Neural cell (in vitro differentiated cells): ENCODE results near the gene AMZ1. TPM values are rescaled to one million over a fixed set of nuclear protein-coding genes. Genes with fewer than 3 reads are reported as not detected.

Experiments used
- H2AFZ ChIP-seq: fragments of 200-600, 300-800 bp; sonication (generic), shearing (Covaris generic); 2 replicates; pipeline ENCODE4 v1.6.0; 2014; ENCODE audit warnings: low read depth, mild to moderate bottlenecking, antibody characterized with exemption, low read length, moderate library complexity
- H3F3A ChIP-seq: fragments of 200-600 bp; shearing (Covaris generic); 2 replicates; pipeline ENCODE4 v1.6.1; 2016; ENCODE audit warnings: mild to moderate bottlenecking, moderate library complexity, mixed read lengths, antibody characterized with exemption, low read length; ENCODE audit not compliant: insufficient read depth, poor library complexity, severe bottlenecking
- H3K27ac ChIP-seq: fragments of 200-600, 300-800 bp; sonication (generic), shearing (Covaris generic); 2 replicates; pipeline ENCODE4 v1.5.1; 2014; ENCODE audit warnings: mild to moderate bottlenecking, low read length, moderate library complexity
- H3K27me3 ChIP-seq: fragments of 300-800, 200-600 bp; sonication (generic), shearing (Covaris generic); 2 replicates; pipeline ENCODE4 v1.6.0; 2014; ENCODE audit warnings: mild to moderate bottlenecking, low read depth, low read length, moderate library complexity; ENCODE audit not compliant: insufficient read depth
- H3K36me3 ChIP-seq: fragments of 300-800, 200-600 bp; sonication (generic), shearing (Covaris generic); 2 replicates; pipeline ENCODE4 v1.5.1; 2014; ENCODE audit warnings: mild to moderate bottlenecking, antibody characterized with exemption, low read length, moderate library complexity; ENCODE audit not compliant: insufficient read depth
- H3K4me2 ChIP-seq: fragments of 300-800, 200-600 bp; sonication (generic), shearing (Covaris generic); 2 replicates; pipeline ENCODE4 v1.6.0; 2014; ENCODE audit warnings: mild to moderate bottlenecking, low read length
- H3K4me3 ChIP-seq: fragments of 300-800, 200-600 bp; sonication (generic), shearing (Covaris generic); 2 replicates; pipeline ENCODE4 v1.5.1; 2014; ENCODE audit warnings: mild to moderate bottlenecking, low read length, moderate library complexity
- H3K79me2 ChIP-seq: fragments of 200-600 bp; shearing (Covaris generic); replicated peaks from 2 replicates; pipeline ENCODE4 v1.6.0; 2014; ENCODE audit warnings: mild to moderate bottlenecking, low read length, moderate library complexity; ENCODE audit not compliant: insufficient read depth
- H3K9ac ChIP-seq: fragments of 300-800, 200-600 bp; sonication (generic), shearing (Covaris generic); 2 replicates; pipeline ENCODE4 v1.6.1; 2016; ENCODE audit warnings: mild to moderate bottlenecking, low read length, mixed read lengths
- H3K9me2 ChIP-seq: fragments of 200-600 bp; shearing (Covaris generic); 2 replicates; pipeline ENCODE4 v1.6.1; 2016; ENCODE audit warnings: mild to moderate bottlenecking, low read length, mixed read lengths; ENCODE audit not compliant: insufficient read depth
- H3K9me3 ChIP-seq: fragments of 200-600, 300-800 bp; sonication (generic), shearing (Covaris generic); 2 replicates; pipeline ENCODE4 v1.6.1; 2016; ENCODE audit warnings: mild to moderate bottlenecking, mixed run types, low read length, moderate library complexity, mixed read lengths
- H4K20me1 ChIP-seq: fragments of 200-600 bp; shearing (Covaris generic); 2 replicates; pipeline ENCODE4 v1.6.1; 2016; ENCODE audit warnings: mild to moderate bottlenecking, mixed run types; ENCODE audit not compliant: insufficient read depth
- CTCF ChIP-seq: fragments of 450-650 bp; IDR thresholded peaks from 2 replicates; pipeline ENCODE4 v1.5.1; 2014; ENCODE audit warnings: antibody characterized with exemption, mild to moderate bottlenecking, moderate library complexity; ENCODE audit not compliant: poor library complexity, severe bottlenecking
- EP300 ChIP-seq: fragments of 450-650 bp; conservative IDR thresholded peaks from 2 replicates; pipeline ENCODE4 v1.6.1; 2014; ENCODE audit warnings: antibody characterized with exemption, mild to moderate bottlenecking, moderate library complexity; ENCODE audit not compliant: poor library complexity, severe bottlenecking
- EZH2 ChIP-seq: fragments of 200-600, 300-800 bp; shearing (Covaris generic), sonication (generic); IDR thresholded peaks from 2 replicates; pipeline ENCODE4 v1.6.1; 2014; ENCODE audit warnings: antibody characterized with exemption, low read length, borderline replicate concordance, mild to moderate bottlenecking; ENCODE audit not compliant: insufficient read depth, poor library complexity, severe bottlenecking
- MXI1 ChIP-seq: fragments of 450-650 bp; conservative IDR thresholded peaks from 2 replicates; pipeline ENCODE4 v1.6.1; 2014; ENCODE audit warnings: antibody characterized with exemption, mild to moderate bottlenecking; ENCODE audit not compliant: poor library complexity, severe bottlenecking
- POLR2AphosphoS5 ChIP-seq: IDR thresholded peaks from 2 replicates; pipeline ENCODE4 v1.6.1; 2012
- RAD21 ChIP-seq: fragments of 450-650 bp; conservative IDR thresholded peaks from 2 replicates; pipeline ENCODE4 v1.6.1; 2014; ENCODE audit warnings: antibody characterized with exemption, mild to moderate bottlenecking, moderate library complexity
- REST ChIP-seq: IDR thresholded peaks from 2 replicates; pipeline ENCODE4 v1.6.1; 2012; ENCODE audit warnings: borderline replicate concordance
- SMC3 ChIP-seq: fragments of 450-650 bp; conservative IDR thresholded peaks from 2 replicates; pipeline ENCODE4 v1.6.1; 2014; ENCODE audit warnings: antibody characterized with exemption, mild to moderate bottlenecking, moderate library complexity; ENCODE audit not compliant: poor library complexity
- TAF1 ChIP-seq: IDR thresholded peaks from 2 replicates; pipeline ENCODE4 v1.6.1; 2012; ENCODE audit warnings: low read depth
- polyA plus RNA-seq: library from polyadenylated mRNA; depleted of rRNA; stranded (reverse); fragments of >200 nt; gene quantifications from 2 replicates; pipeline ENCODE4 v1.2.3, GENCODE V29; 2014

The AMZ1 gene
- polyA plus RNA-seq, 1 donor from 2014 or later, result not detected

DNA sequence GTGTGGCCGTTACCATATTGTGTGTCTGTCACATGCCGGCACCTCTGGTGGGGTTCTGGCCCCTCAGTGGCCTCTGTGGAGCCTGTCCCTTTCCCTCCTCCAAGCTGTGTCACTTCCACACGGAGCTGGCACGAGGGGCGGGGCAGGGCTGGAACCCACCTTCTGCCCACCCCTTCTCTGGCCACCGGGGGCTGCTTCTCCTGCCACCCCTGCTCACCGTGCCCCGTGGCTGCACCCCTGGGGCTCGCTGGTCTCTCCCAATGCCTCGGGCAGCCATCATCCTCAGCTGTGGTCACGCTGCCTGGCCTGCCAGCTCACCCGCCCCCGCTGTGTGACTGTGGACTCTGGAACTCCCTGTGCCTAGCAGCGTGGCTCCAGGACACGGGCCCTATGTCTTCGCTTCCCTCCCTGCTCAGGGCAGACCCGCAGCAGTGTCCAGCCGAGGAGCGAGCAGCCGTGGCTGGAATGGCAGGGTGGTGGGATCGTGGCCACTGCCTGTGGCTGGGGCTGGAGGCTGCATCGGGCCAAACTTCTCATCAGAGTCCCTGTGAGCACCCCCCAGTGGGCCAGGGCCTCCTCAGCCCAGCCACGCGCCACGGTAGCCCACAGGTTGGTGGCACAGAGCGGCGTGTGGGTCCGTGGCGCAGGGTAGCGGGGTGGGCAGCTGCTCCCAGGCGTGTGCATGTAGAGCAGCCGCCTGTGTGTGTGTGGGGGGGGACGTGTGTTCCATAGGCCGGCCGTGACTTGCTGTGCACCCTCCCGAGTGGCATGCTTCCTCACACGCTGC lies 48.1 kb upstream of the AMZ1 start:
- H3K36me3 ChIP-seq, result no peaks in the 10 kb centered on the region
- no peak for TF ChIP-seq EZH2
- TF ChIP-seq CTCF, result no peak
- no peak overlapping the region for H3K9ac ChIP-seq
- H3K4me3 ChIP-seq, result no peak overlapping the region
- H4K20me1 ChIP-seq, result peaks cover 69% of the 10 kb centered on the region
- H3K4me2 ChIP-seq, result no peak overlapping the region
- H3K9me2 ChIP-seq, result no peaks in the 10 kb centered on the region
- no peaks in the 10 kb centered on the region for H3F3A ChIP-seq
- peaks cover 64% of the 10 kb centered on the region for H3K79me2 ChIP-seq
- no peaks in the 10 kb centered on the region for H3K9me3 ChIP-seq
- H3K27me3 ChIP-seq, result no peaks in the 10 kb centered on the region
- no peak overlapping the region for H3K27ac ChIP-seq
- H2AFZ ChIP-seq, result no peak overlapping the region

GRCh38 chr7:2640482-2640830 lies 47.5 kb upstream of the AMZ1 start:
- Histone ChIP-seq H3K36me3 (no peaks in the 10 kb centered on the region), H3K27me3 (no peaks in the 10 kb centered on the region), H4K20me1 (peaks cover 64% of the 10 kb centered on the region), H2AFZ (no peak overlapping the region), H3K9ac (no peak overlapping the region), H3K4me2 (no peak overlapping the region), H3K27ac (no peak overlapping the region), H3K79me2 (peaks cover 62% of the 10 kb centered on the region), H3F3A (no peaks in the 10 kb centered on the region), H3K4me3 (no peak overlapping the region), H3K9me2 (no peaks in the 10 kb centered on the region), H3K9me3 (no peaks in the 10 kb centered on the region)
- TF ChIP-seq EZH2 (no peak), POLR2AphosphoS5 (no peak), EP300 (no peak), REST (no peak), SMC3 (no peak), CTCF (no peak), RAD21 (no peak), TAF1 (no peak), MXI1 (no peak)
